A549 treated with ZK216348 at 1 μM for 4 hours (cell line): ENCODE data around the gene OR2T10. TPM values are rescaled to one million over a fixed set of nuclear protein-coding genes. Genes with fewer than 3 reads are reported as not detected.

Experiments used
- total RNA-seq: library from RNA; stranded (reverse); fragments of 200-300 nt; extraction: Qiagen RNA extraction; gene quantifications from 5 replicates; pipeline ENCODE4 v1.2.3, GENCODE V29; 2022; ENCODE audit warnings: low read depth

The OR2T10 gene, protein sequence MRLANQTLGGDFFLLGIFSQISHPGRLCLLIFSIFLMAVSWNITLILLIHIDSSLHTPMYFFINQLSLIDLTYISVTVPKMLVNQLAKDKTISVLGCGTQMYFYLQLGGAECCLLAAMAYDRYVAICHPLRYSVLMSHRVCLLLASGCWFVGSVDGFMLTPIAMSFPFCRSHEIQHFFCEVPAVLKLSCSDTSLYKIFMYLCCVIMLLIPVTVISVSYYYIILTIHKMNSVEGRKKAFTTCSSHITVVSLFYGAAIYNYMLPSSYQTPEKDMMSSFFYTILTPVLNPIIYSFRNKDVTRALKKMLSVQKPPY
- total RNA-seq, result not detected in 5 replicates

DNA sequence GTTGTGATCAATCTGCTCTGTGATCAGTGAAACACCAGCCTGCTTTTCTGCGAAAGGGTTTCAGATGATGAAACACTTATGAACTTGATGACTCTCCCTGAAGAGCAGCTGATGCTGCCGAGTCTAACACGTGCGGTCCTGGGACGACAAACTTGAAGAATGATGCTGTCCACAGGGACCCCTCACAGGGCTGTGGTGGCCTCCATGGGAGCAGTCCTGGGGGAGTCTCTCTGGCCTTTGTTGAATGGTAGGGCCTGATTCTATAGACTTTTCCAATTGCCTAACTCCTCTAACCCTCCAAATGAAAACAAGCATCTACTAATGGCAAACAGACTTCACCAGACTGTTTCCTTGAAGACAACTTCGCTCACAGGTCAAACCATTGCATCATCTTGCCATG is at the start of gene OR2T10:
Gene OR2T10 (minus strand): TSS at position 112 of the 400 bp plus-strand sequence. CDS start 3,932 bp downstream, outside the sequence.

DNA sequence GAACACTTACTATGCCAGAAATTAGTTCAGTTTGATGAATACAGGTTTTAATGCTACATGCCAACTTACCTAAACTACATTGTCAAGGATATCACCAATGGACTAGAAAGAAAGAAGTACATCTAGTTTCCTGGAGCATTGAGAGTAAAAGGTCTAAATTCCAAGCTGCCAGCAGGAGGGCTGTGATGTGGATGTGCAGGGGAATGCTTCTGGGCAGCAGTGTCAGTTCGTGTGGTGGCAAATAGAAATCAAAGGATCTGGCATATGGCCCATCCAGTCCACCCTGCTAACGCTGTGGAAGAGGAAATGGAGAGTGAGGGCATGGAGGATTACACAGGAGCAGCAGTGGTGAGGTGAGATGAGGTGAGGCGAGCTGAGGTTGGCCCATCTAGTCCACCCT is 47.7 kb upstream of the OR2T10 start, which contains the start of gene OR2T35:
Gene OR2T35 (minus strand): TSS at position 101 of the 400 bp plus-strand sequence. CDS start 6,020 bp downstream, outside the sequence.

DNA sequence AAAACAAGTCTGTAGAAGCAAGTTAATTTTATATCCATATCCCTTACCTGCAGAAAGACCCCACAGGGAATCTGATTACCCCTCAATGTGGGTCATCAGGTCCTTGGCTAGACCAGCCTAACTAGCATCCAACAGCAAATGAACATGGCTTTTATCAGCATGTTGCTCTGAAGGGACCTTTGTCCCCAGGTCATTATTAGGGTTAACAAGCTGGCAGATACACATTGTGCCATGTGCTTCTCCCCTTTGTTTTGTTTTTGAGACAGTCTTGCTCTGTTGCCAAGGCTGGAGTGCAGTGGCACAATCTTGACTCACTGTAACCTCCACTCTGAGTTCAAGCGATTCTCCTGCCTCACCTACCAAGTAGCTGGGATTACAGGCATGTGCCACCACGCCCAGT is 37.5 kb upstream of the OR2T10 start, which contains the start of gene OR2T11:
Gene OR2T11 (minus strand): TSS at position 101 of the 400 bp plus-strand sequence. CDS start 7,963 bp downstream, outside the sequence.

DNA sequence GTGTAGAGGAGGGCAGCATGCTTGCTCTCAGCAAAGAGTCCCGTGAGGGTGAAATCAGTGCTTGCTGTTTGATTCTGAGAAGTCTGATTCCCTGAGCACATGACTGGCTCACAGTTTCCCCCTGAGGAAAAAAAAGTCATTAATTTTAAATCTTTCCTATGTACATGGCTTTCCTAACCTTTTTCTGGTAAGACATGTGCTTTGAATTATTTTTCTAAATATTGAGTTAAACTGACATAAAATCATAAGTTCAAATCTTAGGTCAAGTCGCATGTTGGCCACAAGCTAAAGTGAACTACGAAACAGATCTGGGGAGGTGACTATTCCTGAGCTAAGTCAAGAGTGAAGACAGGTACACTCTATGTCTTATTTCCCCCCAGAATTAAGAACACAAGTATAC is 22.8 kb downstream of the OR2T10 start, which contains the start of gene OR2T34:
Gene OR2T34 (minus strand): TSS at position 101 of the 400 bp plus-strand sequence. CDS start 0 bp downstream, at position 101.

DNA sequence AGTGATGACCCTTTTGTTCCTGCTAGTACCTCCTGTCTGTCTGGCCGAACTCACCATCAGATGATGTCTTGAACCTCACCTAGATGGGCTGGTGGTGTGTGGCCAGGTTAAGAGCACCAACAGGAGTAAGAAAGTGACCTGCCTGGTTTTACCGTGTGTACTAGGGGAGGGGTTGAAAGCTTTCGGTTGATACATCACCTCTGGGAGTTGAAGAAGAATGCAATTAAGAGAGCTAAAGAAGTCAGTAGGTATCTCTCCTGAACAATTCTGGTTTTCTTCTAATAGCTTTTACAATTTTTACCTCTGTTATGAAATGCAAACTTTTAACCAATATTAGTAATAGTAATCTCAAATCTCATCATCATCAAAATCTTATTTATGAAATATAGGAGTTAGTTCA is 34.8 kb downstream of the OR2T10 start, which contains the start of gene OR2T29:
Gene OR2T29 (minus strand): TSS at position 101 of the 400 bp plus-strand sequence. CDS start 3,281 bp downstream, outside the sequence.

Other genes starting within 250 kb of the OR2T10 start
- gene OR14C36, start 248.9 kb downstream of the OR2T10 start, total RNA-seq, result not detected in 5 replicates
- not detected in 5 replicates for gene OR2T4, start 236.0 kb downstream of the OR2T10 start, total RNA-seq
- not detected in 5 replicates for gene OR2T6, start 222.0 kb downstream of the OR2T10 start, total RNA-seq
- gene OR2T1, start 194.7 kb downstream of the OR2T10 start, total RNA-seq, result not detected in 5 replicates
- not detected in 5 replicates for gene OR2T2, start 152.1 kb downstream of the OR2T10 start, total RNA-seq
- gene OR2T3, start 124.3 kb downstream of the OR2T10 start, total RNA-seq, result not detected in 5 replicates
- not detected in 5 replicates for gene OR2T5, start 109.1 kb downstream of the OR2T10 start, total RNA-seq
- not detected in 5 replicates for gene OR2G6, start 89.6 kb downstream of the OR2T10 start, total RNA-seq
- not detected in 5 replicates for gene OR2T29, start 34.9 kb downstream of the OR2T10 start, total RNA-seq
- not detected in 5 replicates for gene OR2T34, start 22.9 kb downstream of the OR2T10 start, total RNA-seq
- not detected in 5 replicates for gene OR2T11, start 37.4 kb upstream of the OR2T10 start, total RNA-seq
- not detected in 5 replicates for gene OR2T35, start 47.6 kb upstream of the OR2T10 start, total RNA-seq
- gene OR2T27, start 57.8 kb upstream of the OR2T10 start, total RNA-seq, result not detected in 5 replicates
- not detected in 5 replicates for gene OR14I1, start 105.1 kb upstream of the OR2T10 start, total RNA-seq
- gene LYPD8, start 158.1 kb upstream of the OR2T10 start, total RNA-seq, result 0.19 to 0.45 TPM (median 0.21 TPM) in 3 of 5 replicates, not detected in the others
- 17.4 to 31.7 TPM (median 26.6 TPM) in 5 replicates for gene SH3BP5L, start 228.2 kb upstream of the OR2T10 start, total RNA-seq
- gene ZNF672, start 240.5 kb upstream of the OR2T10 start, total RNA-seq, result 12.7 to 25.3 TPM (median 24.7 TPM) in 5 replicates